Calu3 (cell line): ENCODE results near the gene HOXD8. TPM values are rescaled to one million over a fixed set of nuclear protein-coding genes. Genes with fewer than 3 reads are reported as not detected.

Experiments used
- BruUV-seq: library from RNA; stranded (reverse); fragments of 400-500 nt; replicated peaks from 2 replicates; lab custom pipeline; 2021; lab: Mats Ljungman, UMichigan
- CTCF ChIA-PET: fragments of 300-600 bp; sonication (Branson Sonifier 250); formaldehyde crosslinking; loops from one replicate; lab custom pipeline; 2022; ENCODE audit warnings: antibody characterized with exemption; lab: Charles Lee
- DNase-seq: peaks from one replicate; pipeline ENCODE4 v3.0.0; 2022
- H3K27ac Mint-ChIP-seq: one replicate; pipeline ENCODE4 v1.8.0; 2022; ENCODE audit warnings: mixed read lengths; ENCODE audit not compliant: unreplicated experiment
- H3K27me3 Mint-ChIP-seq: one replicate; pipeline ENCODE4 v1.8.0; 2022; ENCODE audit warnings: mixed read lengths; ENCODE audit not compliant: unreplicated experiment
- H3K36me3 Mint-ChIP-seq: one replicate; pipeline ENCODE4 v1.8.0; 2022; ENCODE audit warnings: mild to moderate bottlenecking, moderate library complexity, mixed read lengths; ENCODE audit not compliant: insufficient read depth, unreplicated experiment
- H3K4me1 Mint-ChIP-seq: one replicate; pipeline ENCODE4 v1.8.0; 2022; ENCODE audit warnings: mild to moderate bottlenecking, low read depth, mixed read lengths; ENCODE audit not compliant: unreplicated experiment
- H3K4me3 Mint-ChIP-seq: one replicate; pipeline ENCODE4 v1.8.0; 2022; ENCODE audit warnings: mild to moderate bottlenecking, low read depth, moderate library complexity, mixed read lengths; ENCODE audit not compliant: unreplicated experiment
- H3K9me3 Mint-ChIP-seq: one replicate; pipeline ENCODE4 v1.8.0; 2022; ENCODE audit warnings: low read depth, mixed read lengths; ENCODE audit not compliant: unreplicated experiment
- CTCF ChIP-seq: fragments of 200-600 bp; IDR thresholded peaks from one replicate; pipeline ENCODE4 v1.8.0; 2022; ENCODE audit warnings: antibody characterized with exemption; ENCODE audit not compliant: unreplicated experiment
- intact Hi-C: fragments of 100-400 bp; cut with micrococcal nuclease; formaldehyde crosslinking; loops from one replicate; pipeline ENCODE4 v1.10.0; 2022; ENCODE audit not compliant: unreplicated experiment
- total RNA-seq: library from RNA; stranded (reverse); gene quantifications from 2 replicates; pipeline ENCODE4 v1.2.3, GENCODE V29; 2022

Gene HOXD8
- total RNA-seq, 1 experiment from 2014 or later: not detected

GRCh38 chr2:176162911-176163671 lies 33.6 kb downstream of the HOXD8 start:
- no peak for DNase-seq
- Mint-ChIP-seq H3K27me3 (peaks cover 12% of the 10 kb centered on the region), H3K4me1 (no peaks in the 10 kb centered on the region), H3K9me3 (peaks cover 2% of the 10 kb centered on the region), H3K4me3 (no peak overlapping the region), H3K27ac (no peak overlapping the region), H3K36me3 (no peaks in the 10 kb centered on the region)
- BruUV-seq: no TSS peak
- intact Hi-C loops: no loop called here
- no peak for TF ChIP-seq CTCF
- CTCF ChIA-PET: interaction anchor here (0.6 to 1.4 kb wide), 2 partner anchors 22 to 489 kb away, joined by 4 to 7 read pairs; no protein-coding TSS in a partner anchor

- Mint-ChIP-seq H3K4me1 (no peaks in the 10 kb centered on the region), H3K27me3 (peaks cover 12% of the 10 kb centered on the region), H3K4me3 (no peak overlapping the region), H3K27ac (no peak overlapping the region), H3K9me3 (peaks cover 2% of the 10 kb centered on the region), H3K36me3 (no peaks in the 10 kb centered on the region)
- TF ChIP-seq CTCF: no peak
- no TSS peak for BruUV-seq
- CTCF ChIA-PET: no interaction called here
- no peak for DNase-seq
- intact Hi-C loops: no loop called here
Observed at GRCh38 chr2:176163672-176164056, 34.2 kb downstream of the HOXD8 start.

- CTCF ChIA-PET: no interaction called here
- Mint-ChIP-seq H3K4me1 (no peaks in the 10 kb centered on the region), H3K36me3 (no peaks in the 10 kb centered on the region), H3K4me3 (no peak overlapping the region), H3K9me3 (peaks cover 2% of the 10 kb centered on the region), H3K27ac (no peak overlapping the region), H3K27me3 (peaks cover 12% of the 10 kb centered on the region)
- no peak for DNase-seq
- intact Hi-C loops: no loop called here
- no peak for TF ChIP-seq CTCF
- BruUV-seq: no TSS peak
Observed at GRCh38 chr2:176164201-176164600, 34.7 kb downstream of the HOXD8 start.

- no TSS peak for BruUV-seq
- H3K9me3 Mint-ChIP-seq: peaks cover 2% of the 10 kb centered on the region
- intact Hi-C loops: no loop called here
Observed at GRCh38 chr2:176164611-176165369, 35.3 kb downstream of the HOXD8 start.

More at GRCh38 chr2:176164611-176165369, 35.3 kb downstream of the HOXD8 start:
- Mint-ChIP-seq H3K4me3 (no peak overlapping the region), H3K36me3 (no peaks in the 10 kb centered on the region), H3K27ac (no peak overlapping the region), H3K27me3 (peaks cover 12% of the 10 kb centered on the region), H3K4me1 (no peaks in the 10 kb centered on the region)
- no peak for DNase-seq
- TF ChIP-seq CTCF: no peak
- CTCF ChIA-PET: no interaction called here
